ENCODE measurements around the gene ARHGAP22.

DNA sequence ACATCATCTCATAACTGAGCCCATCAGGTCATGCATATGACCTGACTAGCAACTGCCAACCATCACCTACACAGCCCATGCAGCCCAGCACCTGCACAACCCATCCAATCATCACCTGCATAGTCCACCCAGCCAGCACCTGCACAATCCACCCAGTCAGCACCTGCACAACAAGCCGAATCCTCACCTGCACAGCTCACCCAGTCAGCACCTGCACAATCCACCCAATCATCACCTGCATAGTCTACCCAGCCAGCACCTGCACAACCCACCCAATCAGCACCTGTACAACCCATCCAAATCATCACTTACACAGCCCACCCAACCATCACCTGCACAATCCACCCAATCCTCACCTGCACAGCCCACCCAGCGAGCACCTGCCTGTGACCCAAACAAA lies 46.4 kb upstream of the ARHGAP22 start:
- no peak for TF ChIP-seq CTCF (IDR thresholded peaks at IDR 0.05)
- TF ChIP-seq POLR2A (IDR thresholded peaks at IDR 0.05): no peak
- TF ChIP-seq POLR2AphosphoS5 (IDR thresholded peaks at IDR 0.05; ENCODE audit: insufficient read depth in 1 of 2, low read depth in 1 of 2): no peak

All from vagina (tissue), 2 donors.